ENCODE data around the gene TRPC5OS.

TRPC5OS gene

DNA sequence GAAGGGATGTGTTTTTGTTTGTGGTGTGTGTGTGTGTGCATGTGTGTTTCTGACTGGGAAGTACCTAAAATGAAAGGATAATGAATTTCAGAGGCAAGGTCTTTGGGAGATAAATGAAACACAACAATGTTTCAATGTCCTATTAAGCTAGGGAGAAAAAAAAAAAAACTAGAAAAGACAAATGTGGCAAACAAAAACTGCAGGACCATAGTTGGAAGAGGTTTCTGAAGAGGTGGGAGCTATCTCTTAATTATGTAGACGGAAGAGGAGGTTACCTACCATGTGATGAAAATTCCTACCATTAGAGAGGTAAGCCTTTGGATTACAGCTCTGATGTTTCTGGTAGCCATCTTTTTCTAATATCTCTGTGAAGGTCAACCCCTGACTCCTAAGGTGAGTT lies at the start of gene TRPC5OS:
TRPC5OS (plus strand) TSS at position 301 of the 400 bp plus-strand sequence. CDS start 25,669 bp downstream, outside the sequence.
- no peak for FAIRE-seq

DNA sequence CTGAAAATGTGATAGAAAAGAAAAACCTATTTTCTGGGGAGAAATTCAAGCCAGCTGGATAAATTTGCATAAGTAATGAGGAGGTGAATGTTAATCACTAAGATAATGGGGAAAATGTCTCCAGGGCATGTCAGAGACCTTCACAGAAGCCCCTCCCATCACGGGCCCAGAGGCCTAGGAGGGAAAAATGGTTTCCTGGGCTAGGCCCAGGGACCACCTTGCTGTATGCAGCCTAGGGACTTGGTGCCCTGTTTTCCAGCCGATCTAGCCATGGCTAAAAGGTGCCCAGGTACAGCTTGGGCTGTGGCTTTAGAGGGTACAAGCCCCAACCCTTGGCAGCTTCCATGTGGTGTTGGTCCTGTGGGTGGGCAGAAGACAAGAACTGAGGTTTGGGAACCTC lies 46.6 kb upstream of the TRPC5OS start:
- FAIRE-seq (no peak), DNase-seq (ENCODE audit: low spot score) (no peak)

More for the DNA sequence above, at the start of gene TRPC5OS:
- no peak for DNase-seq (ENCODE audit: low spot score)

DNA sequence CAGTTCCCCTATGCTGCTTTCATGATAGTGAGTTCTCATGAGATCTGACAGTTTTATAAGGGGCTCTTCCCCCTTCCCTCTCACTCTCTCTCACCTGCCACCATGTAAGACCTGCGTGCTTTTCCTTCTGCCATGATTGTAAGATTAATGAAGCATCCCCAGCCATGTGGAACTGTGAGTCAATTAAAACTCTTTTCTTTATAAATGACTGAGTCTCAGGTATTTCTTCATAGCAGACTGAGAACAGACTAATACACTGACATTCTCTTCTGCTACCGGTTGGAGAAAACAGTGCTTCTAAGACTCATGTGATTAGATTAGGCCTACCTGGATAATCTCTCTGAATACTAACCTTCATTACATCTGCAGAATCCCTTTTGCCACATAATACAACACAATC lies 45.4 kb upstream of the TRPC5OS start:
- no peak for DNase-seq (ENCODE audit: low spot score)
- no peak for FAIRE-seq

DNA sequence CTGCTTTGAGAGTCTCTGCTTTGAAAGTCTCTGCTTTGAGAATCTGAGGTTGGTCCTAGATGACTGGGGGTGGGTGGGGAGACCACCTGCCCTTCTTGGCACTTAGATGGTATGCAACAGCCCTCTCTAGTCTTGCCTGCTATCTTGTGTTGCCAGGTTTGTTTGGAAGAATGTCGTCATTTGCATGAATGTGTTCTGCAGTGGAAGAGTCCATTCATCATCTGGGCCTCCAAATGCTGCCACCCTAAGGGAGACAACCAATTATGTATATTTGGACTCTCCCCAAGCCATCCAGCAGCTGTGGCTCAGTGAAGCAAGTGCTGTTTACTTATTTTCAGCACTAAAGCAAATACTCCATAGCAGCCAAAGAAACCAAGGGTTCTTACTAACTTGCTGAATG lies 44.6 kb upstream of the TRPC5OS start:
- FAIRE-seq (no peak), DNase-seq (ENCODE audit: low spot score) (no peak)

DNA sequence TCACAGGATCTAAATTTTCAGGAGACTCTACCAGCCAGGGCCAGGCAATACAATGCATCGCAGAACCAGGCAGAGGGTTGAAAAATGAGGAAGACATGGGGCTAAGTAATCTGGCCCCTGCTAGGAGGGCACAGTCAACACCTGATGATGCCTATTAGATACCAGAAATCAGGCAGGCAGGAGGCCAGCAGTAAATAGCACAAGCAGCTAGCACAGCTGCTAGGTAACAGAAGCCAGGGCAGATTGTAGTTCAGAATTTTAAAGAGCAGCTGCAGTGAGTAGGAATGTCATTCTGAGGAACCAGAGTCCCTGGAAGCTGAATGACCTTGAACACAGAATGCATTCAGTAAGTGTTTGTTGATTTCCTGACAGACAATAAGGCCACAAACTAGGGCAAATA lies 38.8 kb upstream of the TRPC5OS start:
- FAIRE-seq (no peak), DNase-seq (ENCODE audit: low spot score) (no peak)

DNA sequence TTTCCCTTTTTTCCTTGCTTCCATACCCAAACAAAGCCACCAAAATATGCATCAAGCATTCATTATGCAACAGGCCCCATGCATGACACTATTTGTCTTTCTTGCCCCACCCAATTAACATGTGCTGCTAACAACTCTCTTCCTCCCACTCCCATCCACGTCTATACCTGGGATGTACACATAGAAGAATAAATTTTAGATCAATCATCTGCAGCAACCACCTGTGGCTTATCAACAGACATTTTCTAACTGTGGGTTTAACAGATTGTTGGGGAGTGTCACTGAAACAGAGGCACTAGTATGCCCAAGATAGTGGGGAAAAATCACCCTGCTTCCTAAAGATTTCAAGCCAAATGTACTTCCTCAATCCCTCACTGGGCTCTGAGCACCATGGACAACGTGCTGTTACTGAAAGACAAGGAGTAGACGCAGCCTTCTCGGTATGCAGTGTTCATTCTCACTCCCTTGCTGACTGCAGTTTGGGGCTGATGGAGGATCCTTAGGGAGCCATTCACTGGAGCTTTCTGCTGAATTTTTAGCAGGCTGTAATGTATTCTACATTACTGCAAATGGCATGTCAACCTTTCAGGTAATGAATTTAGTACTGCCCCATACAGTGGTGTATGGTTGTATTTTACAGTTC lies 28.4 kb upstream of the TRPC5OS start:
- FAIRE-seq: no peak
- DNase-seq (ENCODE audit: low spot score): no peak

DNA sequence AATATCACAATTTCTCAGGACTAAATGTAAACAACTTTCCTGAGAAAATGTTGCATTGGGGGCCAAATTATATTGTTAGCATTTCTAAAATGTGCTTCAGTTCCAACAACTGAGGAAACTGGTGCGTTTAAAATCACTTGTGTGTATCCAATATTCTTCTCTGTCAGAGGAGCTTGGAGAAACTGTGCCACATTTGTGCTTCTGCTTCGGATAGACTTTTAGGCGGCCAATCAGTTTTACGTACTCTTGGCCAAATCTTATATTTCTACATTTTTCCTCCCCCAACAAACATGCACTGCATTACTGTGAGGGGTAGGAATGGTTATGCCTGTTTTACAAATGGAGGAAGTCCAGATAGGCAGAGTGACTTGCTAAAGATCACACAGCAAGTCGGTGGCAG lies 27.4 kb upstream of the TRPC5OS start:
- DNase-seq (ENCODE audit: low spot score) (no peak), FAIRE-seq (no peak)

DNA sequence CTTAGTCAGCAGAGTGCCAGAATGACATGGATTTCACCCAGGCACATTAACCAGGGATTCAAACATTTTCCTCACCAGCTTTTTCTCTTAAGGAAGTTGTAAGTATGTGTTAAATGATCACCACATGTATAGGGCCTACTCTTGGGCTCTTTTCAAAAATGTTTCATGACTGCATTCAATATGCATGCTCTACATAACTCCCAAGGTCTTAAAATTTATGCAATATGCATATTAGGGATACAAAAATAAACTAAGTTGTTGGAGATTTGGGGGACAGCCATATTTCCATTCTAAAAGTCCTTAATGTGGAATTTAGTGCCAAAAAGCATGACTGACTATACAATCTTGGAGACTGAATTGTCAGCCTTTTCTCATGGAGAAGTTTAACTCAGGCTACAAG lies 25.0 kb upstream of the TRPC5OS start:
- DNase-seq (ENCODE audit: low spot score) (no peak), FAIRE-seq (no peak)

DNA sequence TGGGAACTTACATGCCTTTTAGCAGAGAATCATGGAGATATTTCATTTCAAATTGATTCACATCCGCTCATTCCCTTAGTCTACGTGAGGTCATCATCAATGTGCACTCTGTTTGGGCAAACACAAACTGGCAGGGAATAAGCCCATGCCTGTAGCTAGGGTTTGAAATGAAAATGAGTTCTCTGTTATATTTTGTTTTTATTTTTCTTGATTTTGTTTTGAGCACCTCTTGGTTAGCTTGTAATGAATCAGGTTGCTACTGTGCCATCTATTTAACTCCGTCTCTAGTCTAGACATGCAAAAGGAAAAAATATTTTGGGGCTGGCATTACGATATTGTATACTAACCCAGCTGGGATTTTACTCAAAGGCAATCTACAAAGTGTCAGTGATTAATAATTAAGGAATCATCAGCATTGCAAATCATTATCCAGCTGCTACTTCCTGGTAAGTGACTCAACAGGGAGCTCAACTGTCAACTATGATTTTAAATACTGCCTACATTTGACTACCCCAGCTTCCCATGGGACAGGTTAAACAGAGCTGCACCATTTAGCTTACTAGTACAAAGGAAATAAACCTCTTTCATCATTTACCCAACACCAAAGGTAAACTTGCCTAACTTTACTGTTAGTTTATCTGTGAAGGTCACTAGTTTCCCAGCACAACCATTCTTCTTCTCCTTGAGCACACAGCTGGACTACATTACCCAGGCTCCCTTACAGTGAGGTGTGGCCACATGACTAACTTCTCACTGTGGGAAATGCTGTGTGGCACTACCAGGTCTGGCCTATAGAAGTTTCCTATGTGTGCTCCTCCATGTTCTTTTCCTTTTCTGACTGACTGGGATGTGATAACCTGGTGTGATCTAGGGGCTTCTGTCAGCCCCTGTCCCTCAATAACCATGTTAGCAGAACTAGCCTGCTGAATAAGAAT lies 21.2 kb upstream of the TRPC5OS start:
- FAIRE-seq: no peak
- no peak for DNase-seq (ENCODE audit: low spot score)

DNA sequence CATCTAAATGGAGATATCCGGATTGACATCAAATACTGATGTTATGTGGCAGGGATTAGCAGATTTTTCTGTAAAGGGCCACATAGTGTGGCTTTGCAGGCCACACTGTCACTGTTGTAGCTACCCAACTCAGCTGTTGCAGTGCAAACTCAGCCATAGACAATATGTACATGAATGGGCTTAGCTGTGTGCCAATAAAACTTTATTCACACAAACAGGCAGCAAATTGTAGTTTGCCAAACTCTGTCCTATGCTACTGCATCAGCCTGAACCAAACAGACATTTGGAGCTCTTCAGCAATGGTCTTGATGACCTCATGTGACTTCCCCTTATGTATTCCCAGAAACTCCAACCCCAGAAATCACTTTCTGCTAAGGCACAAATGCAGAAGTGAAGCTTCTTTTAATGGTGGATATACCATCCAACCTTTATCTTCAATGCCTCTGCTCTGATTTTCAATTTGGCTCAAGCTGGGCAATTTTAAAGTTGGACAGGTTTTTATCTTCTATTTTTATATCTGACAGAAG lies 18.4 kb upstream of the TRPC5OS start:
- FAIRE-seq: no peak
- DNase-seq (ENCODE audit: low spot score): no peak

DNA sequence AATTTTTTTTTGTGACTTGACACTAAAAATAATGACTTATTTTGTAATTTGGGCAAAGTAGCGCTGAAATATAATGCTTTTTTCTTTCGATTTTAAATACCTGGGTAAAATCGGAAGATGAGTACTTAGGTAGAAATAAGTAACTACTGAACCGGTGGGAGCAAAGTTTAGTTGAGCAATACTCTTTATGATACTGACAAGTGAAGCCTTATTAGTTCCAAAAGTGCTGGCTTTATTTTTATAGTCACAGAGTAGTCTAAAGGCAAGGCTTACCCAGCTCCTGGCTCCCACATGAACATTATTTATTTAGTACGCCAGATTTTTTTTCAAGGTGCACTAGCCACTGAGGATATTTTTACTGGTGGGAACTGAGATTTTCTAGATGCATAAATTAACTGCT lies 14.4 kb upstream of the TRPC5OS start:
- no peak for FAIRE-seq
- DNase-seq (ENCODE audit: low spot score): no peak

DNA sequence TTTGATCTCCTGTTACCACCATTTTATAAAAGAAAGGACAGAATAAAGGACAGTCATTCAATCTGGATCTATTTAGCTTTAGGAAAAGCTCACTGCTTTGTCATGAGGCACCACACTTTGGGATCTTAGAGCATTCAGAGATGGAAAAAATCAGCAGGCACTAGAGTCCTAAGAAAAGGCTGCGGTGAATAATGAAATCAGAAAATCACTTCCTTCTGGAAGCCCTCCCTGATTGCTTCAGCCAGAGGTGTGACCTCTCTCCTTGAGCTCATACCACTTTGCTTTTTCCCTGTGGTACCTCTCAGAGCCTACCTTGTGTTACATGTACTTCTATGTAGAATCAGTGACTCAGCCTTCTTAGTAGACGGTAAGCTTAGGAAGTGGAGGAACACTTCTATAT lies 8.7 kb upstream of the TRPC5OS start:
- DNase-seq (ENCODE audit: low spot score): no peak
- FAIRE-seq: no peak

DNA sequence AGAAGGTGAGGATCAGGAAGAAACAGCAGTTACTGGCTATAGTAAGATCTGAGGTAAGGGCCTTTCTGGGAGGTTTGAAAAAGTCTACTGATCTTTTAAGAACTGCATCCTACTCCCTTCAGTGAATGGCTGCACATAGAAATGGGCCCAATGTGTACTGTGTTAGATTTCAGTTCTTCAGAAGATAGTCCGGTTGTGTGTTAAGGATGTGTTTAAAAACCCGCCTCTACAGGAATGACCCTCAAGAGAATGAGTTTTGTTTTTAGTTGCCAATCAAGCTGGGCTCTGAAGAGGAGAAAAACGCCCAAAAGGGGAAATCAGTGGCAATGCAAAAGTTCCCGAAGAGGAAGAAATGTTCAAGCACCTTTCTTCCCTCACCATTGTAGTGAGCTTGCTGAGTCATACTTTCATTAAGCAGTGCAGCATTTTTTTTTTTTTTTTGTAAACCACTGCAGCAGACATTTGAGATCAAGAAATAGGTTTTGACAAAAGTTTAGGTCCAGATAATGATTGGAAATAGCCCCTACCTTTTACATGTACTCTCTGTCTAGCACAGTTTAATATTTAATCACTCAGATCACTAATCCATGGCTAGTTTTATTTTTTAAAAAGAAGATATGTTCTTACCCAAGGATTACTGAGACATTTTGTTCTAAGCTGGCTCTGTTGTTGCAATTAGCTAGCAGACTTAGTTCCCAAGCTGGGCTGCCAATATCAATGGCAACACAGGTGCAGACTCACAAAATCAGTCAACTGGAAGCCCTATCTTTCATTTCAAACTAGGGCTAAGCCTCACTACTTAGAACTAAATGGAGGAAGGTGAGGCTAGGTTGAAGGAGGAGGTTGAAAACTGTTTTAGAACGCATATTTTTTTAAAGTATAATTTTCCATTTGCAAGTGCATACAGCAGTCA lies 7.0 kb upstream of the TRPC5OS start:
- DNase-seq (ENCODE audit: low spot score) (peak; percentile 1), FAIRE-seq (no peak)

DNA sequence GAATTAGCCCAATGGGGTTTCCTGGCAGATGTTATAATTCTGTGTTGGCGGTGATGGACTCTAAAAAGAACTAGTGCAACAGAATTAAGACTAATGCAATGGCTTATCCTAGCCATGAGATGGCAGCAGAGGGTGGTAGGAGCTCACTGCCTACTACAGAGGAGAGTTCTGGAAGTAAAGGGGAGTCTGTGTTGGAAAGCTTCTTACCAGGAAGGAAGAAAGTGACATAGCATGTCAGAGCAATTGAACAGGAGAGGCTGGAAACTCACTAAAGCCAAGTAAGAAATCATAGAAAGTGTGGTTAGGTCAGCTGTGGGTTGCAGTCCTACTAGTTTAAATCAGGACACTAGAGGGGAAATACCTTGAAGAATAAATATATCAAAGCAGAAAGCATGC lies 6.3 kb upstream of the TRPC5OS start:
- FAIRE-seq (no peak), DNase-seq (ENCODE audit: low spot score) (peak; percentile 12)

DNA sequence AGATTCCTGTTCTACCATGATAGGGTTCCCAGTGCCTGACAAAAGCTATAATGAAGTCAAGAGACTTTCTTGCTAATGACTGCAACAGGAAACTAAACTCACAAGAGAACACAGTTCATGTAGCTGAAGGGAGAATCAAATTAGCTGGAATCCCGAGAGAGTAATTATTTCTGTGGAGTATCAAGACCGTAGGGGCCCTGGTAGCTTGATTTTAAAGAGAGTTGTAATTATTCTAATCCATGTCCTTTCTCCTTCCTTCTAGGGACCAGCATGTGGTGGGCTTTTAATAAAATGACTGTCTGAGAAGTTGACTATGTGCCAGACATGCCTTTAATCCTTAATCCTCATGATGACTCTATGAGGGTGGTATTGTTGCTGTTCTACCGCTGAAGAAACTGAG lies 1.7 kb upstream of the TRPC5OS start:
- DNase-seq (ENCODE audit: low spot score): no peak
- FAIRE-seq: no peak

DNA sequence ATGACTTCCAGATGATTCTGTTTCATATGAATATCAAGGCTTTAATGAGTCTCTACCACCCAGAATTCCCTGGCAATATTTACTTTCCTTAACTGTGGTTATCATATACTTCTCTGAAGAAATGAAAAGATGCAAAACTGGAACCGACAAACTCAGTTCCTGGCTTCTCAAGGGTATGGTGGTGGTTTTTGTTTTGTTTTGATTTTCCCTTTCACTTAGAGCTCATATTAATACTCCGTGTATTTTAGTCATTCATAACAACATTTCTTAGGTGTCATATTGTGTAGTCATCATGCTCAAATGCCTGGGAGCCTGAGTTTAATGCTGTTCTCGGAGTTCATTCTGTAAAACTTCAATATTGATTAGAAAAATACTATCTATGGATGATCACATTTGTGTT lies 665 bp downstream of the TRPC5OS start:
- FAIRE-seq: no peak
- no peak for DNase-seq (ENCODE audit: low spot score)

DNA sequence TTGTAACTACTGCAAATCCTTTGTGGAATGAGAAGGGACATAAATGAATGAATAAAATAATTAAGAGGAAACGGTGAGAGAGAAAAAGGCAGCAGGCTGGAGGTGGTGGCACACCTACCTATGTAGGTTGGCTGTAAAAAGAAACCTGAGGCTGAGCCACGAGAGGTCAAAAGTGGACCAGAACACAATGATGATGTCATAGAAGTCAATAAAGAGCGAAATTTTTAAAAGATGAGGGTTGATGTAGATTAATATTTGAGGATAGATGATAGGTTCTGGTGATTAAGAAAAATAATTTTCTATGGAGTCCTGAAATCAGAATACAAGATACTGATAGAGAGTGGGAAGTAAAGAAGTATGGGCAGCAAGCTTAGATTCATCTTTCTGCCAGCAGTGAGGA lies 1.7 kb downstream of the TRPC5OS start:
- FAIRE-seq: no peak
- no peak for DNase-seq (ENCODE audit: low spot score)

DNA sequence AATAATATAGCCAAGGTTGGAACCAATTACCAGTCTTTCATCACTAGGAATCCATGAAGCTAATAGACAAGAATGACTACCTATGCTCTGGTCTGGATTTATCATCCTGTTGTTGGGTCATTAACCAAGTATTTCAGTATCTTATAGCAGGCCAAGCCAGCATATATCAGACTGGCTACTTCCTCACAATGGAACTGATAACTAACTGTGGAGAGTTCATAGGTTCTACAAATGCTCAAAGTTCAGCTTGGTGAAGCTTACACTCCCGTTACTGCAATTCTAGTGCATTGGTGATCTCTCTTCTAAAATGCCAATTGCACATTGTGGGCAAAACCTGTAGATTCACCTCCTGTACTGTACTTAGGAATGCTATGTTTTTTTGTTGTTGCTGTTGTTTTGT lies 4.8 kb downstream of the TRPC5OS start:
- no peak for DNase-seq (ENCODE audit: low spot score)
- FAIRE-seq: no peak

DNA sequence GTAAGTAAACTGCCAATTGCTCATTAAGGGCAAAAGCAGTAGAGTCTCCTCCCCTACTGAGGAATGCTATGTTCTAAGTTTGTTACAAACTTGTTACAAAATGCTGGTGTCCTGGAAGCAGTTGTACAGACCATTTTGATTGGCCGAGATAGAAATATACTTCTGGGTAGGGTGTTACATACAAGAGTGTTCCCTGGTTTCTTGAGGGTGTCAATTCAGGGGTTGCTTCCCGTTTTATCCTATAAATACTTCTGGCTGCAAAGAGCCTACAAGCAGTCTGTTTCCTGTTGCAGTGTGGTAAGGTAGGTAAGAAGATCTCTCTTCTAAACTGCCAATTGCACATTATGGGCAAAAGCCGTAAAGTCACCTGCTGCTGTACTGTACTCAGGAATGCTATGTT lies 5.7 kb downstream of the TRPC5OS start:
- no peak for DNase-seq (ENCODE audit: low spot score)
- no peak for FAIRE-seq

DNA sequence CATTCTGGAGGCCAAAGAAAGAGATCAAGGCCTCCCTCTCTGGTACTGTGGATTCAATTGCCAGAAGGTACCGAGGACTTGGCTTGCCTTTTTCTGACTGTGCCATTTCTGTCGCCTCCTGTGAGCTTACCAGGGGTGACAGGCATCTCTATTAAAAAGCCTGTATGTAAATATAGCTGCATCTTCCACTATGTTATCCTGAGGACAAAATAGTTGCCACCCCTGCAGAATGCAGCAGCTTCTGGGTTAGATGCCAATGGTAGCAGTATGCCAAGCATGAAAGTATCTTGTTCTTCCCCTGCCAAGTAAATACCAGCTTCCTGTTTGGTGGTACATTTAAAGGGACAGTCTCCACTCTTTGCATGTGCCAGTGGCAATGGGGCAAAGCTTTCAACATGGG lies 10.7 kb downstream of the TRPC5OS start:
- DNase-seq (ENCODE audit: low spot score) (no peak), FAIRE-seq (no peak)

DNA sequence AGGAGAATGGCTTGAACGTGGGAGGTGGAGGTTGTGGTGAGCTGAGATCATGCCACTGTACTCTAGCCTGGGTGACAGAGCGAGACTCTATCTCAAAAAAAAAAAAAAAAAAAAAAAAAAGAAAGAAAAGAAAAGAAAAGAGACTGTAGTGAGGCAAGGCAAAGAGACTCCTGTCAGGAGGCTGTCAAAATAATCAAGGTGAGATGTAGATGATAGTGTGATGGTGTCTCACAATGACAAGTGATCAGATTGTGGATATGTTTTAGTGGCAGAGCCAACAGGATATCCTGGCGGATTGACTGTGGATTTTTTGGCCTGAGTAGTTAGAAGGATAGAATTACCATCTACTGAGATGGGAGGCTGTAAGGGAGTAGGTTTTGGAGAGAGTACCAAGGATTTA lies 12.6 kb downstream of the TRPC5OS start:
- no peak for FAIRE-seq
- DNase-seq (ENCODE audit: low spot score): no peak

DNA sequence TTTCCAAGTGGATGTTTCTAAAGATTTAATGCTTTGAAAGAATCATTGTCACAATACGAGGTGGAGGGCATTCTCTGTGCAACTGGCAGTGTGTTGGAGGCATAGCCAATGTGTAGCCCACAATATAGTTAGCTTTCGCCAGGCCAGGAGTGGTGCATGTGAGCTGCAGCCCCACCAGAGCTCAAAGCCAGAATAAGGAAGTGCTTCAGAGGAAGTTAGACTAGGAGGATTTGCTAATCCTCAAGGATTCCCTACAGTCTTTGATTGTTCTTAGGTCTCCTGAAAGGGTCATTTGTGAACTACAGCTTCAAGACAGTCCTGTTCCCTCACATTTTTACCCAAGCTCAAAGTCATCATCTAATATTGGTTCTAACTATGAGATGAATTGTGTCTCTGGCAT lies 16.4 kb downstream of the TRPC5OS start:
- DNase-seq (ENCODE audit: low spot score) (no peak), FAIRE-seq (no peak)
